Germinal center (tissue), 1 donor: Measurements from ENCODE around the gene INSYN1.
"Not testable (repeated sequence)": the region's sequence is repeated elsewhere in the genome, so short reads cannot be mapped to it uniquely, and the experiment has no call there.

Source experiments
- DNase-seq: peaks from one replicate; pipeline ENCODE4 v3.0.0; 2012; ENCODE audit warnings: mixed read lengths, low spot score

INSYN1 gene

DNA sequence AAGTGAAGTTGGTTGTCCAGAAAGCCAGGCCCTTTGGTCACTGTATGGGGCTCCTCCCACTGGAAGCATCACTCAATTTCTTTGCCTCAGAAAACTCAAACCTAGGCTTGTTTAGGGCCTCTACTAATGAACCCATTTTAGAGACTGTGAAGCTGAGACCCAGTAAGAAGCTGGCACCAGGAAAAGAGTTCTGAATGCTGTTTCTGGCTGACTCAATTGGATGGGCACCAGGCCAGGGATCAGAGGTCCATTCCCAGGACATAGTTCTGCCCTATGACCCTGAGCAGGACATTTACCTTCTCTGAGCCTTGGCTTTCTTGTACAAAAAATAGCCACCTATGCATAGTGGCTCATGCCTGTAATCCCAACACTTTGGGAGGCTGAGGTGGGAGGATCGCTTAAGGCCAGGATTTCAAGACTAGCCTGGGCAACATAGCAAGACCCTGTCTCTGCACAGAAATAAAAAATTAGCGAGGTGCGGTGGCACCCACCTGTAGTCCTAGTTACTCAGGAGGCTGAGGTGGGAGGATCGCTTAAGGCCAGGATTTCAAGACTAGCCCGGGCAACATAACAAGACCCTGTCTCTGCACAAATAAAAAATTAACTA, 38.4 kb downstream of the INSYN1 start:
- DNase-seq: no peak

- no peak for DNase-seq
Measured at GRCh38 chr15:73712107-73712506, 41.0 kb downstream of the INSYN1 start.

DNA sequence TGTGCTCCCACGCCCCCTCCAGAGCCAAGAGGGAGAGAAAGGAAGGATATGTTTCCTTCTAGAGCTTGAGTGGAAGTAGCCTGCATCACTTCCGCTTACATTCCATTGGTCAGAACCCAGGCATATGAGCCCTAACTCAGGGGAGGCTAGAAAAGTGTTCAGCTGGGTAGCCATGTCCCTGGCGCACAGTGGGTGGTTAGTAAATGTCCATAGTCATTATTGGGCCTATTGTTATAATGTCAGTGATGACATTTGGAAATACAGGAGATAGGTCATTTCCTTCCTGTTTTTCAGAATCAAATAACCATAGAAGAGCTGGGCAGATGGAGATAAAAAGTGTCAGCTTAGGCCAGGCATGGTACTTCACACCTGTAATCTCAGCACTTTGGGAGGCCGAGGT, 41.6 kb downstream of the INSYN1 start:
- DNase-seq: no peak

DNA sequence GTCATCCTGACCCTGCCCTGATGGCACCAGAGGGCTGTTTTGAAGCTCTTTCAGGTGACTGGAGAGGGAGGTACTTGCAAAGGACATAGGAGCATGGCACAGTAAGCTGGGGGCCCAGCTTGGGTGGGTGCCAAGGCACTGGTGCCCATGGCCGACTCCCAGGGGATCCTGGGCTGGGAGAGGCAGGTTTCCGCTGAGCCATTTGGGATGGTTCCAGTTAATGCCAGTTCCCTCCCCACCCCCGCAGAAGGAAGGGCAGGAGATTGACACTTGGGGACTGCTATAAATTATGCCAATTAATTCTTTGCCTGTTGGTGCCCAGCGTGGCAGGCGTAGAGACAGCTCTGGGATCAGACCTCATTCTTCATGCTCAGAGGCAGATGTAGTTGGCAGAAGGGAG, 42.8 kb downstream of the INSYN1 start:
- DNase-seq: no peak

- DNase-seq: no peak
Measured at GRCh38 chr15:73709686-73710085, 43.5 kb downstream of the INSYN1 start.

DNA sequence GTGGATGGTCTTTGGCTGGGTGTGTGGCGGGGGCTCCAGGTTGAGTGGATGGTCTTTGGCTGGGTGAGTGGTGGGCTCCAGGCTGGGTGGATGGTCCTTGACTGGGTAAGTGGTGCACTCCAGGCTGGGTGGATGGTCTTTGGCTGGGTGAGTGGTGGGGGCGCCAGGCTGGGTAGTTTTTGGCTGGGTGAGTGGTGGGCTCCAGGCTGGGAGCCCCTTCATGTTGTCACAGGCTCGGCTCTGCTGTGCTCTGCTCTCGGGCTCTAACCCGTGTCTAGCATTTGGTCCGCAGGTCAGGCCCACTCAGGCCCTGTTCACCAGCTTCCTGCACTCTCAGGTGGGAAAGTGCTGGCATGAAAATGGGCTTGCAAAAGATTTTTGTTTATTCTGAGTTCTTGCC, 43.9 kb downstream of the INSYN1 start:
- no peak for DNase-seq

GRCh38 chr15:73708691-73709090, 44.5 kb downstream of the INSYN1 start:
- no peak for DNase-seq

- peak; percentile 63 for DNase-seq
Measured at GRCh38 chr15:73704869-73705645, 48.1 kb downstream of the INSYN1 start.

DNA sequence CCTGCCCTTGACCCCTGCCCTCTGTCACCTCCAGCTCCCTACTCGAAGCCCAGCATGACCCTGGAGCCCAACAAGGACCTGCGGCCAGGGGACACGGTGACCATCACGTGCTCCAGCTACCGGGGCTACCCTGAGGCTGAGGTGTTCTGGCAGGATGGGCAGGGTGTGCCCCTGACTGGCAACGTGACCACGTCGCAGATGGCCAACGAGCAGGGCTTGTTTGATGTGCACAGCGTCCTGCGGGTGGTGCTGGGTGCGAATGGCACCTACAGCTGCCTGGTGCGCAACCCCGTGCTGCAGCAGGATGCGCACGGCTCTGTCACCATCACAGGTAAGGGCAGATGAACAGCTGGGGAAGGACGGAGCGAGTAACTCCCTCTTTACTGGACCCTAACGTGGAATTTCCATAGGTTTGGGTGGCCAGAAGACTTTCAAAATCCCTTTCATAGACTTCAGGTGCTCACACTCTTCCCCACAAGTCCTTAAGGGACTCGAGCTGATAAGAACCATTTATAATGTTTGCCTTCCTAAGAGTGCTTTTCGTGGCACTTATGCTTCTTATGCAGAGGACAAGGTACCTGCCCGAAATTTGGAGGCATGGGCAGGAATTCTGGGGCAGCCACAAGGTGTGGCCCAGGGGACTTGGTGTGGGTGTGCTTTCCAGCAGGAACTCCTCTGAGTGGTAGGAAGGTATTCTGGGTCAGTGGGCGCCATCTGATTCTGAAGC, 48.8 kb downstream of the INSYN1 start:
- not testable (repeated sequence) for DNase-seq

DNA sequence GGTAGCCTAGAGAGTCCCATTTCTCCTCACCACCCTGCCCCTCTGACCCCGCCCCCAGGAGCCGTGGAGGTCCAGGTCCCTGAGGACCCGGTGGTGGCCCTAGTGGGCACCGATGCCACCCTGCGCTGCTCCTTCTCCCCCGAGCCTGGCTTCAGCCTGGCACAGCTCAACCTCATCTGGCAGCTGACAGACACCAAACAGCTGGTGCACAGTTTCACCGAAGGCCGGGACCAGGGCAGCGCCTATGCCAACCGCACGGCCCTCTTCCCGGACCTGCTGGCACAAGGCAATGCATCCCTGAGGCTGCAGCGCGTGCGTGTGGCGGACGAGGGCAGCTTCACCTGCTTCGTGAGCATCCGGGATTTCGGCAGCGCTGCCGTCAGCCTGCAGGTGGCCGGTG, 49.5 kb downstream of the INSYN1 start:
- not testable (repeated sequence) for DNase-seq

DNA sequence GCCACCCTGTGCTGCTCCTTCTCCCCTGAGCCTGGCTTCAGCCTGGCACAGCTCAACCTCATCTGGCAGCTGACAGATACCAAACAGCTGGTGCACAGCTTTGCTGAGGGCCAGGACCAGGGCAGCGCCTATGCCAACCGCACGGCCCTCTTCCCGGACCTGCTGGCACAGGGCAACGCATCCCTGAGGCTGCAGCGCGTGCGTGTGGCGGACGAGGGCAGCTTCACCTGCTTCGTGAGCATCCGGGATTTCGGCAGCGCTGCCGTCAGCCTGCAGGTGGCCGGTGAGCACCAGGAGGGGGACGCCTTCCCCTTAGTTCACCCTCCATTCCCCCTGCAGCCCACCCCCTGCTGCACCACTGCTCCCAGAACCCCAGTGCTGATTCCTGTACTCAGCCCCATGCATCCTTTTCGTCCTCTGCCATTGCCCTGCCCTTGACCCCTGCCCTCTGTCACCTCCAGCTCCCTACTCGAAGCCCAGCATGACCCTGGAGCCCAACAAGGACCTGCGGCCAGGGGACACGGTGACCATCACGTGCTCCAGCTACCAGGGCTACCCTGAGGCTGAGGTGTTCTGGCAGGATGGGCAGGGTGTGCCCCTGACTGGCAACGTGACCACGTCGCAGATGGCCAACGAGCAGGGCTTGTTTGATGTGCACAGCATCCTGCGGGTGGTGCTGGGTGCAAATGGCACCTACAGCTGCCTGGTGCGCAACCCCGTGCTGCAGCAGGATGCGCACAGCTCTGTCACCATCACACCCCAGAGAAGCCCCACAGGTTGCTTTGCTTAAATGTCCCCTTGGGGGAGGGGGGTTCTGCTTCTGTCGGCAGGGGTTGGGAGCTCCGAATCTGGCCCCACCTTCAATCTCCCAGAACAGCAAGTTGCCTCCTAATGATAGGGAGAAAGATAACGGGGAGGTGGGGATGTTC, 50.6 kb downstream of the INSYN1 start:
- DNase-seq: not testable (repeated sequence)

- DNase-seq: peak; percentile 57
Measured at GRCh38 chr15:73700041-73700842, 52.9 kb downstream of the INSYN1 start.

DNA sequence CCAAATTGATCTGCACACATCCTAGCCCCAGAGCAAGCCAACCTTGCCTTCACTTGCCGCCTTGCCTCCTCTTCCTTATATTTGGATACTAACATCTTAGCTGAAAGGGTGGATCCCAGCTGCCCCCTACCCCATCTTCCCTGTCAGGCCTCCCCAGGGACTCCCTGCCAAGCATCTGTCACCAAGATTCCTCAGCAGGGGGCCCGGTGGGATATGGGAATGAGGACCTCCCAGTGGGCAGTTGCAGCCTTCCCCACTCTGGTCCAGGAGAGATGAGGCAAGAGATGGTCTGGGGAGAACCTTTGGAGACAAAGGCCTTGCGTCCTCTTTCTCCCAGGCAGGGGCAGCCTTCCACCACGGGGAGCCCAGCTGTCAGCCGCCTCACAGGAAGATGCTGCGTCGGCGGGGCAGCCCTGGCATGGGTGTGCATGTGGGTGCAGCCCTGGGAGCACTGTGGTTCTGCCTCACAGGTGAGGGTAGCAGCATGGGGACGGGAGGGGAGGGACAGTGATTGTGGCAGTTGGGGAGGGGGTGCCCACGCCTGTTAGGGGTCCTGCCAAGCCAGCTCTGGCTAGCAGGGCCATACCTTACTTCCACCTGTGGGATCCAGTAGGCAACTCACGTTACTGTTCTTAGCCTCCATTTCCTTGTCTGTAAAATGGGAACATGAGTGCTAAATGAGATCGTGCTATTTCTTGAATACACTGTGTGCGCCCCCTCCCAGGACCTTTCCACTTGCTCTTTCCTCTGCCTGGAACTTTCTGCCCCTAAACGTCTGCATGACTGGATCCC, 53.7 kb downstream of the INSYN1 start:
- DNase-seq: no peak

- peak; percentile 41 for DNase-seq
Measured at GRCh38 chr15:73697033-73697467, 56.1 kb downstream of the INSYN1 start.

GRCh38 chr15:73696641-73697001, 56.5 kb downstream of the INSYN1 start:
- no peak for DNase-seq

DNA sequence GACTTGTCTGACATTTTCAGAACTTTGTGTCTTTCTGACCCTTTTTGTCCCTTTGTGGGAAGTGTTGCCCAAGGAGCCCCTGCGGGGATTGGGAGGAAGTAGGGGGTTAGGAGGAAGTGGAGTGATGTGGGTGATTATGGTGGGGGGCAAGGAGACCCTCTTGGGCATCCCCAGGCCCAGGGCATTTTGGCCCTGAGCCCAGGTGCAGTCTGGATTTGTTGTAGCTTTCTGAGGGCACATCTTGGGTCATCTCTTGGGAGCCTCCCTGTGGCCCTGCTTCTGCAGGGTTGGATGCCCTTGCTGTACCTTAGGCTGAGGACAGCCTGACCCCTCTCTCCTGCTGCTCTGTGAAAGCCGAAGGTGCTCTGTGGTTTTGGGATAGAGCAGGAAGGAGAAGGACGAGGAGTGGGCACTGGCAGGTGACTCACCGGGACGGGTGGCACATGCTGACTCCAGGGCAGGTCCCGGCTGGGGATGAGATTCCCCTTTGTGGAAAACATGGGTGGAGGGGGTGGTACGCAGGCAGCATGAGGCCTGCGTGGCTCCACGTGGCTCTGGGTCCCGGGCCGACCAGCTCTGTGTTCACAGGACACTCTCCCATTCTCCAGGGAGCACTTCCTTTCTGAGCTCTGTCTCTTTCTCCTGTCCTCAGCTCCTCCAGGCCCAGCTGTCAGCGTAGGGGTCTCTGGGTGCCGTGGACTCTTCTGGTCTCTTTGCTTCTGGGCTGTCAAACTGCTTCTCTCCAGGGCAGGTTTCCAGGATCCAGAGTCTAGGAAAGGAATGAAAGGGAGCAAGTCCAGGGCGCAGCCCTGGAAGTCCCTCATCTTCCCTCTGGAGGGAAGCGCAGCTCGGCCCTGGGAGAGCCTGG, 57.1 kb downstream of the INSYN1 start:
- DNase-seq: no peak

DNA sequence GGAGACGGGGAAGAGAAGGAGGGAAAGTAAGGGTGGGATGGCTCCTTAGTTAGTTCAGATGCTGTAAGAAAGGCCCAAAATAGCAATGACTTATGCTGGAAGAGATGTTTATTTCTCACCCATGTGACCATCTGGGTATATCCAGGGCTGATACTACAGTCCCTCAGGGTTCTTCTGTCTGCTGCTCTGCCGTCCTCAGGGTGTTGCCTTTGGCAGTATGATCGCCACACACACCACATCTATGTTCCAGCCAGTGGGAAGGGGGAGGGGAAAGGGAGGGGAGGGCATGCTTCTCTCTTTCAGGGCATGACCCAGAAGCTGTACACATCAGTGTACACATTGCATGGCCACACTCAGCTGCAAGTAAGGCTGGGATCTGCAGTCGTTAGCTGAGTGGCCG, 58.7 kb downstream of the INSYN1 start:
- DNase-seq: no peak

- DNase-seq: no peak
Measured at GRCh38 chr15:73691396-73691795, 61.8 kb downstream of the INSYN1 start.

DNA sequence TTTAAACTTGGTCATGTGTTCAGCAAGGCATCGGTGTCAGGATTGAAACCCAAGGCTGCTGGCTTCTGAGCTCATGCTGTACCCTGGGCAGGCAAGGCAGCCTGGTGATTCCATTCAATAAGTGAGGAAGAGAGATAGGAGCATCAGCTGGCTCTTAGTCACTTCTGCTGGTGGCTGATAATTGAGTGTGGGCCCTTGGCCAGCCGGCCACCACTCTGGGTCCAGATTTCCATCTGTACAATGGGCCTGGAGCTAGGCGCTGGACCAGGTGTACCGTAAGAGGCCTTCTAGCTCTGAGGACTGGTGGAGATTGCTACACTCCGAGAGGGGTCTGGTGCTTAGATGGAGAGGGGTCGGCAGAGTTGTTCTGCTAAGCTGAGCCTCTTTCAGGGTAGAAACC, 64.7 kb downstream of the INSYN1 start:
- DNase-seq: no peak
